ENCODE measurements around the gene RAB38.

The RAB38 gene

GRCh38 chr11:88174709-88175568, at the start of gene RAB38:
Gene RAB38, minus strand, starts transcription at chr11:88175443. Its CDS starts 59 bp downstream, at chr11:88175384.
- no peak for DNase-seq (ENCODE audit: low read depth)

GRCh38 chr11:88213406-88213805, 38.2 kb upstream of the RAB38 start:
- no peak for DNase-seq (ENCODE audit: low read depth)

- no peak for DNase-seq (ENCODE audit: low read depth)
Observed at GRCh38 chr11:88212300-88212699, 37.1 kb upstream of the RAB38 start.

- no peak for DNase-seq (ENCODE audit: low read depth)
Observed at GRCh38 chr11:88208745-88209144, 33.5 kb upstream of the RAB38 start.

- DNase-seq (ENCODE audit: low read depth): no peak
Observed at GRCh38 chr11:88206751-88207150, 31.5 kb upstream of the RAB38 start.

- no peak for DNase-seq (ENCODE audit: low read depth)
Observed at GRCh38 chr11:88204353-88204752, 29.1 kb upstream of the RAB38 start.

GRCh38 chr11:88203604-88204003, 28.4 kb upstream of the RAB38 start:
- no peak for DNase-seq (ENCODE audit: low read depth)

GRCh38 chr11:88202498-88202897, 27.3 kb upstream of the RAB38 start:
- no peak for DNase-seq (ENCODE audit: low read depth)

GRCh38 chr11:88196393-88196792, 21.1 kb upstream of the RAB38 start:
- DNase-seq (ENCODE audit: low read depth): no peak

- no peak for DNase-seq (ENCODE audit: low read depth)
Observed at GRCh38 chr11:88195908-88196307, 20.7 kb upstream of the RAB38 start.

- DNase-seq (ENCODE audit: low read depth): no peak
Observed at GRCh38 chr11:88194990-88195389, 19.7 kb upstream of the RAB38 start.

GRCh38 chr11:88193278-88193677, 18.0 kb upstream of the RAB38 start:
- DNase-seq (ENCODE audit: low read depth): no peak

- no peak for DNase-seq (ENCODE audit: low read depth)
Observed at GRCh38 chr11:88188932-88189253, 13.7 kb upstream of the RAB38 start.

- DNase-seq (ENCODE audit: low read depth): no peak
Observed at GRCh38 chr11:88188251-88188931, 13.1 kb upstream of the RAB38 start.

- DNase-seq (ENCODE audit: low read depth): no peak
Observed at GRCh38 chr11:88183233-88183632, 8.0 kb upstream of the RAB38 start.

- DNase-seq (ENCODE audit: low read depth): no peak
Observed at GRCh38 chr11:88181776-88182175, 6.5 kb upstream of the RAB38 start.

GRCh38 chr11:88179971-88180629, 4.9 kb upstream of the RAB38 start:
- DNase-seq (ENCODE audit: low read depth): no peak

GRCh38 chr11:88179141-88179540, 3.9 kb upstream of the RAB38 start:
- DNase-seq (ENCODE audit: low read depth): no peak

GRCh38 chr11:88178191-88178590, 2.9 kb upstream of the RAB38 start:
- DNase-seq (ENCODE audit: low read depth): no peak

- DNase-seq (ENCODE audit: low read depth): no peak
Observed at GRCh38 chr11:88175569-88176075, 379 bp upstream of the RAB38 start.

- DNase-seq (ENCODE audit: low read depth): no peak
Observed at GRCh38 chr11:88173956-88174355, 1.3 kb downstream of the RAB38 start.

GRCh38 chr11:88171982-88172381, 3.3 kb downstream of the RAB38 start:
- no peak for DNase-seq (ENCODE audit: low read depth)

GRCh38 chr11:88170673-88171072, 4.6 kb downstream of the RAB38 start:
- no peak for DNase-seq (ENCODE audit: low read depth)
